Panc1 (cell line): Measurements from ENCODE around the gene GMEB2. TPM values are rescaled to one million over a fixed set of nuclear protein-coding genes. Genes with fewer than 3 reads are reported as not detected.

Experiments used
- ATAC-seq: fragments of 200-7000 bp; cut with Tn5 transposase; 2 replicates; pipeline ENCODE4 v1.9.1; 2020; ENCODE audit warnings: mild to moderate bottlenecking, moderate library complexity
- BruUV-seq: library from RNA; stranded (reverse); fragments of 400-500 nt; replicated peaks from 2 replicates; lab custom pipeline; 2021; lab: Mats Ljungman, UMichigan
- CTCF ChIA-PET: fragments of 300-600 bp; sonication (Branson Sonifier 250); formaldehyde crosslinking; loops from one replicate; lab custom pipeline; 2022; ENCODE audit warnings: antibody characterized with exemption; lab: Charles Lee
- POLR2A ChIA-PET: fragments of 300-600 bp; sonication (Branson Sonifier 250); formaldehyde crosslinking; loops from one replicate; lab custom pipeline; 2022; ENCODE audit warnings: antibody characterized with exemption; lab: Charles Lee
- DNase-seq: peaks from one replicate; pipeline ENCODE4 v3.0.0-alpha.2; 2010; ENCODE audit warnings: low read depth, low spot score
- H3K27ac ChIP-seq: 2 replicates; pipeline ENCODE4 v1.5.1; 2011; ENCODE audit warnings: mild to moderate bottlenecking, low read length, inconsistent platforms
- H3K27me3 ChIP-seq: fragments of 200-500 bp; sonication (Bioruptor generic); 2 replicates; pipeline ENCODE4 v1.6.0; 2014; ENCODE audit warnings: low read length, inconsistent platforms; ENCODE audit not compliant: control insufficient read depth, insufficient read depth
- H3K36me3 ChIP-seq: fragments of 200-500 bp; sonication (Bioruptor generic); 2 replicates; pipeline ENCODE4 v1.5.1; 2014; ENCODE audit warnings: inconsistent platforms, mild to moderate bottlenecking, low read length, moderate library complexity; ENCODE audit not compliant: control insufficient read depth, insufficient read depth
- H3K4me1 ChIP-seq: 2 replicates; pipeline ENCODE4 v1.5.1; 2011; ENCODE audit warnings: inconsistent platforms, mild to moderate bottlenecking, low read length, moderate library complexity; ENCODE audit not compliant: control insufficient read depth, insufficient read depth
- H3K4me3 ChIP-seq, 2 experiments: 2 replicates each; pipeline ENCODE4 v1.5.1; 2011 to 2012; ENCODE audit warnings: low read depth in 2 of 2, low read length in 2 of 2, mild to moderate bottlenecking in 2 of 2, inconsistent platforms in 1 of 2, moderate library complexity in 1 of 2
- H3K9me3 ChIP-seq: fragments of 200-500 bp; sonication (Bioruptor generic); 2 replicates; pipeline ENCODE4 v1.5.1; 2014; ENCODE audit warnings: low read depth, mild to moderate bottlenecking, inconsistent platforms, low read length, moderate library complexity; ENCODE audit not compliant: control insufficient read depth, insufficient read depth
- POLR2AphosphoS5 ChIP-seq: IDR thresholded peaks from 2 replicates; pipeline ENCODE4 v1.6.1; 2012; ENCODE audit warnings: mild to moderate bottlenecking, low read depth, low read length, moderate library complexity
- SIN3A ChIP-seq: IDR thresholded peaks from 2 replicates; pipeline ENCODE4 v1.6.1; 2012; ENCODE audit warnings: low read depth, mild to moderate bottlenecking, low read length, moderate library complexity, borderline replicate concordance; ENCODE audit not compliant: insufficient read depth
- TCF7L2 ChIP-seq: IDR thresholded peaks from 2 replicates; pipeline ENCODE4 v1.6.1; 2011; ENCODE audit warnings: mild to moderate bottlenecking, low read depth, low read length, inconsistent platforms
- in situ Hi-C: cut with HindIII; loops from 2 replicates; pipeline ENCODE4 v1.10.0; 2016; ENCODE audit warnings: low sequenced_read_pairs, low pct_unique_long_range_greater_than_20kb
- intact Hi-C: fragments of 100-400 bp; cut with micrococcal nuclease; formaldehyde crosslinking; loops from one replicate; pipeline ENCODE4 v1.10.0; 2022; ENCODE audit not compliant: unreplicated experiment
- total RNA-seq: library from RNA; stranded (reverse); gene quantifications from one replicate; pipeline ENCODE4 v1.2.1, GENCODE V29; 2021; ENCODE audit not compliant: unreplicated experiment
- TF ChIP-seq, protein P1 (sequence below): fragments of 450-650 bp; IDR thresholded peaks from 2 replicates; pipeline ENCODE4 v1.5.1; 2017; ENCODE audit warnings: mild to moderate bottlenecking
- TF ChIP-seq, protein P2 (sequence below), 2 experiments: IDR thresholded peaks; 2 replicates each; pipeline ENCODE4 v1.6.1; 2011 to 2012; ENCODE audit warnings: low read depth in 2 of 2, control low read depth in 1 of 2, low read length in 1 of 2, mild to moderate bottlenecking in 1 of 2, moderate library complexity in 1 of 2; ENCODE audit not compliant: insufficient read depth in 1 of 2

GMEB2 gene
- total RNA-seq, 1 experiment from 2014 or later: 13.1 TPM

- intact Hi-C loops (no loop called here), in situ Hi-C loops (no loop called here)
- H3K4me1 ChIP-seq: peaks cover 6% of the 10 kb centered on the region
- ChIA-PET CTCF (interaction anchor here (0.6 to 2.4 kb wide), 5 partner anchors 9 to 104 kb away, joined by 3 to 12 read pairs (median 5); partner anchors contain the start of genes PTK6 and STMN3), POLR2A (interaction anchor here (0.7 kb wide), 1 partner anchor 270 kb away, joined by 3 read pairs; no protein-coding TSS in a partner anchor)
- H3K9me3 ChIP-seq: no peaks in the 10 kb centered on the region
- H3K4me3 ChIP-seq: peak overlapping the region; percentile 48 to 54
- no peaks in the 10 kb centered on the region for H3K36me3 ChIP-seq
- no peak for TF ChIP-seq SIN3A
- no peak for TF ChIP-seq POLR2AphosphoS5
- no peak for TF ChIP-seq TCF7L2
- TF ChIP-seq, protein P1, sequence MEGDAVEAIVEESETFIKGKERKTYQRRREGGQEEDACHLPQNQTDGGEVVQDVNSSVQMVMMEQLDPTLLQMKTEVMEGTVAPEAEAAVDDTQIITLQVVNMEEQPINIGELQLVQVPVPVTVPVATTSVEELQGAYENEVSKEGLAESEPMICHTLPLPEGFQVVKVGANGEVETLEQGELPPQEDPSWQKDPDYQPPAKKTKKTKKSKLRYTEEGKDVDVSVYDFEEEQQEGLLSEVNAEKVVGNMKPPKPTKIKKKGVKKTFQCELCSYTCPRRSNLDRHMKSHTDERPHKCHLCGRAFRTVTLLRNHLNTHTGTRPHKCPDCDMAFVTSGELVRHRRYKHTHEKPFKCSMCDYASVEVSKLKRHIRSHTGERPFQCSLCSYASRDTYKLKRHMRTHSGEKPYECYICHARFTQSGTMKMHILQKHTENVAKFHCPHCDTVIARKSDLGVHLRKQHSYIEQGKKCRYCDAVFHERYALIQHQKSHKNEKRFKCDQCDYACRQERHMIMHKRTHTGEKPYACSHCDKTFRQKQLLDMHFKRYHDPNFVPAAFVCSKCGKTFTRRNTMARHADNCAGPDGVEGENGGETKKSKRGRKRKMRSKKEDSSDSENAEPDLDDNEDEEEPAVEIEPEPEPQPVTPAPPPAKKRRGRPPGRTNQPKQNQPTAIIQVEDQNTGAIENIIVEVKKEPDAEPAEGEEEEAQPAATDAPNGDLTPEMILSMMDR: no peak
- TF ChIP-seq, protein P2, sequence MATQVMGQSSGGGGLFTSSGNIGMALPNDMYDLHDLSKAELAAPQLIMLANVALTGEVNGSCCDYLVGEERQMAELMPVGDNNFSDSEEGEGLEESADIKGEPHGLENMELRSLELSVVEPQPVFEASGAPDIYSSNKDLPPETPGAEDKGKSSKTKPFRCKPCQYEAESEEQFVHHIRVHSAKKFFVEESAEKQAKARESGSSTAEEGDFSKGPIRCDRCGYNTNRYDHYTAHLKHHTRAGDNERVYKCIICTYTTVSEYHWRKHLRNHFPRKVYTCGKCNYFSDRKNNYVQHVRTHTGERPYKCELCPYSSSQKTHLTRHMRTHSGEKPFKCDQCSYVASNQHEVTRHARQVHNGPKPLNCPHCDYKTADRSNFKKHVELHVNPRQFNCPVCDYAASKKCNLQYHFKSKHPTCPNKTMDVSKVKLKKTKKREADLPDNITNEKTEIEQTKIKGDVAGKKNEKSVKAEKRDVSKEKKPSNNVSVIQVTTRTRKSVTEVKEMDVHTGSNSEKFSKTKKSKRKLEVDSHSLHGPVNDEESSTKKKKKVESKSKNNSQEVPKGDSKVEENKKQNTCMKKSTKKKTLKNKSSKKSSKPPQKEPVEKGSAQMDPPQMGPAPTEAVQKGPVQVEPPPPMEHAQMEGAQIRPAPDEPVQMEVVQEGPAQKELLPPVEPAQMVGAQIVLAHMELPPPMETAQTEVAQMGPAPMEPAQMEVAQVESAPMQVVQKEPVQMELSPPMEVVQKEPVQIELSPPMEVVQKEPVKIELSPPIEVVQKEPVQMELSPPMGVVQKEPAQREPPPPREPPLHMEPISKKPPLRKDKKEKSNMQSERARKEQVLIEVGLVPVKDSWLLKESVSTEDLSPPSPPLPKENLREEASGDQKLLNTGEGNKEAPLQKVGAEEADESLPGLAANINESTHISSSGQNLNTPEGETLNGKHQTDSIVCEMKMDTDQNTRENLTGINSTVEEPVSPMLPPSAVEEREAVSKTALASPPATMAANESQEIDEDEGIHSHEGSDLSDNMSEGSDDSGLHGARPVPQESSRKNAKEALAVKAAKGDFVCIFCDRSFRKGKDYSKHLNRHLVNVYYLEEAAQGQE (IDR thresholded peaks at IDR 0.05; ENCODE audit: insufficient read depth in 1 of 2, low read depth in 2 of 2, low read length in 1 of 2): no peak
- H3K27ac ChIP-seq: peak overlapping the region; percentile 61; the same call in 1 of the 2 replicates
- no TSS peak for BruUV-seq
- DNase-seq (no peak), ATAC-seq (peak; percentile 56)
- H3K27me3 ChIP-seq: no peaks in the 10 kb centered on the region
These were observed 15.8 kb upstream of the GMEB2 start for GRCh38 chr20:63642527-63643247.

- ChIA-PET CTCF (interaction anchor here (0.6 to 2.4 kb wide), 7 partner anchors 9 to 104 kb away, joined by 3 to 12 read pairs (median 5); partner anchors contain the start of genes PTK6, RTEL1 and STMN3), POLR2A (interaction anchor here (0.6 to 0.7 kb wide), 3 partner anchors 41 to 270 kb away, joined by 3 to 16 read pairs (median 3); no protein-coding TSS in a partner anchor)
- Histone ChIP-seq H3K4me1 (peaks cover 6% of the 10 kb centered on the region), H3K27me3 (no peaks in the 10 kb centered on the region), H3K27ac (no peak overlapping the region), H3K9me3 (no peaks in the 10 kb centered on the region), H3K36me3 (no peaks in the 10 kb centered on the region), H3K4me3 (peak overlapping the region; percentile 48 to 54)
- in situ Hi-C loops: no loop called here
- ATAC-seq (peak; percentile 86), DNase-seq (no peak)
- no peak for TF ChIP-seq SIN3A
- TF ChIP-seq, protein P2 (IDR thresholded peaks at IDR 0.05; ENCODE audit: insufficient read depth in 1 of 2, low read depth in 2 of 2, low read length in 1 of 2): 0 out of 4 replicates have a peak, but pooled peaks of 1 of the 2 experiments have one; percentile 13
- intact Hi-C loops: no loop called here
- no TSS peak for BruUV-seq
These were observed 15.1 kb upstream of the GMEB2 start for GRCh38 chr20:63641792-63642523.
